Measurements from ENCODE around the gene ALPK3.

DNA sequence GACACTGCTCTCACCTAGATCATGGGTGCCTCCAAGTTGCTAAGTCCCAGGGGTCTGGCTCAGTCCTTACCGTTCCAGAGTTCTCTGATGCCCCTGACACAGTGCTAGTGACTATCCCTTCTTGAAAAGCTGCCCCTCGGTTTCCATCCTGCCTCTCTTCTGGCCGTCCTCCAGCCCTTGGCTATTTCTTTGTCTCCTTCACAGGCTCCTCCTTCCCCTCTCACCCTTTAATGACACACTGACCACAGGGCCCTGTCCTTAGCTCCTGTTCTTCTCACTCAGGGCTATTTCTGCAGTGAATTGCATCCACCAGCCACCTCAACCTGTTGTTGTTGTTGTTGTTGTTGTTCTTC, 98.4 kb downstream of the ALPK3 start:
- TF ChIP-seq, protein P1, sequence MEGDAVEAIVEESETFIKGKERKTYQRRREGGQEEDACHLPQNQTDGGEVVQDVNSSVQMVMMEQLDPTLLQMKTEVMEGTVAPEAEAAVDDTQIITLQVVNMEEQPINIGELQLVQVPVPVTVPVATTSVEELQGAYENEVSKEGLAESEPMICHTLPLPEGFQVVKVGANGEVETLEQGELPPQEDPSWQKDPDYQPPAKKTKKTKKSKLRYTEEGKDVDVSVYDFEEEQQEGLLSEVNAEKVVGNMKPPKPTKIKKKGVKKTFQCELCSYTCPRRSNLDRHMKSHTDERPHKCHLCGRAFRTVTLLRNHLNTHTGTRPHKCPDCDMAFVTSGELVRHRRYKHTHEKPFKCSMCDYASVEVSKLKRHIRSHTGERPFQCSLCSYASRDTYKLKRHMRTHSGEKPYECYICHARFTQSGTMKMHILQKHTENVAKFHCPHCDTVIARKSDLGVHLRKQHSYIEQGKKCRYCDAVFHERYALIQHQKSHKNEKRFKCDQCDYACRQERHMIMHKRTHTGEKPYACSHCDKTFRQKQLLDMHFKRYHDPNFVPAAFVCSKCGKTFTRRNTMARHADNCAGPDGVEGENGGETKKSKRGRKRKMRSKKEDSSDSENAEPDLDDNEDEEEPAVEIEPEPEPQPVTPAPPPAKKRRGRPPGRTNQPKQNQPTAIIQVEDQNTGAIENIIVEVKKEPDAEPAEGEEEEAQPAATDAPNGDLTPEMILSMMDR (IDR thresholded peaks at IDR 0.05), result no peak
- TF ChIP-seq POLR2A (IDR thresholded peaks at IDR 0.05), result no peak
